H1 (cell line): Measurements from ENCODE around the gene TLCD3B. TPM values are rescaled to one million over a fixed set of nuclear protein-coding genes. Genes with fewer than 3 reads are reported as not detected.
A peak's percentile ranks its signal among the peaks of the same experiment; 100 is the strongest.

ENCODE experiments used
- CTCF ChIA-PET: fragments of 300-600 bp; sonication (Branson Sonifier 250); formaldehyde crosslinking; loops from one replicate; lab custom pipeline; 2021; ENCODE audit not compliant: partially characterized antibody; lab: Charles Lee
- POLR2A ChIA-PET: fragments of 300-600 bp; sonication (Branson Sonifier 250); formaldehyde crosslinking; loops from one replicate; lab custom pipeline; 2021; ENCODE audit warnings: inconsistent platforms; ENCODE audit not compliant: partially characterized antibody; lab: Charles Lee
- DNase-seq, 2 experiments: peaks; one replicate each; pipeline versions ENCODE4 v3.0.0 to v3.0.0-alpha.2; 2010 to 2022; ENCODE audit warnings: low spot score in 2 of 2, low read depth in 1 of 2, mixed read lengths in 1 of 2
- FAIRE-seq: peaks from 2 replicates; lab custom pipeline; 2011; peaks lifted over from hg19 to GRCh38; lab: Jason Lieb, UNC
- H2AFZ ChIP-seq: 2 replicates; pipeline ENCODE4 v1.8.1; 2012; ENCODE audit warnings: low read length, inconsistent platforms
- H2AK5ac ChIP-seq: 2 replicates; pipeline ENCODE4 v1.6.1; 2013; ENCODE audit warnings: low read depth, low read length
- H2BK120ac ChIP-seq: replicated peaks from 2 replicates; pipeline ENCODE3; 2013; ENCODE audit warnings: low read depth, low read length, inconsistent platforms
- H2BK12ac ChIP-seq: 2 replicates; pipeline ENCODE4 v1.6.1; 2013; ENCODE audit warnings: low read depth, low read length
- H2BK15ac ChIP-seq: 2 replicates; pipeline ENCODE4 v1.6.1; 2013; ENCODE audit warnings: low read length
- H2BK20ac ChIP-seq: 2 replicates; pipeline ENCODE4 v1.6.1; 2013; ENCODE audit warnings: low read length
- H2BK5ac ChIP-seq: 2 replicates; pipeline ENCODE4 v1.6.1; 2013; ENCODE audit warnings: low read depth, low read length
- H3K14ac ChIP-seq: 2 replicates; pipeline ENCODE4 v1.6.1; 2013; ENCODE audit warnings: inconsistent platforms; ENCODE audit not compliant: insufficient read length
- H3K18ac ChIP-seq: 2 replicates; pipeline ENCODE4 v1.6.1; 2013; ENCODE audit warnings: low read length; ENCODE audit errors: extremely low read depth
- H3K23ac ChIP-seq: 2 replicates; pipeline ENCODE4 v1.6.1; 2013; ENCODE audit warnings: inconsistent platforms; ENCODE audit not compliant: insufficient read length
- H3K23me2 ChIP-seq: 2 replicates; pipeline ENCODE4 v1.6.1; 2013; ENCODE audit warnings: low read depth, low read length
- H3K27ac ChIP-seq: 2 replicates; pipeline ENCODE4 v1.6.1; 2011; ENCODE audit warnings: low read depth, low read length, inconsistent platforms
- H3K27me3 ChIP-seq, 4 experiments: replicated peaks in 1 of 4; 1 replicate in 1 of 4; 2 replicates in 3 of 4; pipeline versions ENCODE4 v1.6.1 to v1.8.1; 2011 to 2013; ENCODE audit warnings: low read length in 3 of 4, mild to moderate bottlenecking in 3 of 4, inconsistent platforms in 2 of 4, mixed read lengths in 2 of 4, moderate library complexity in 1 of 4; ENCODE audit not compliant: control insufficient read depth in 3 of 4, insufficient read depth in 3 of 4; ENCODE audit errors: extremely low read depth in 1 of 4
- H3K36me3 ChIP-seq, 4 experiments: 2 replicates each; pipeline versions ENCODE4 v1.6.1 to v1.8.1; 2011 to 2013; ENCODE audit warnings: mild to moderate bottlenecking in 4 of 4, low read length in 3 of 4, moderate library complexity in 2 of 4, control low read depth in 1 of 4, inconsistent platforms in 1 of 4; ENCODE audit not compliant: insufficient read depth in 4 of 4, control insufficient read depth in 2 of 4
- H3K4ac ChIP-seq: replicated peaks from 2 replicates; pipeline ENCODE3; 2013; ENCODE audit warnings: low read length, low read depth, mixed read lengths, inconsistent platforms; ENCODE audit not compliant: insufficient read length
- H3K4me1 ChIP-seq, 4 experiments: replicated peaks in 1 of 4; 1 replicate in 1 of 4; 2 replicates in 3 of 4; pipeline versions ENCODE4 v1.6.1 to v1.8.1; 2011 to 2013; ENCODE audit warnings: low read length in 3 of 4, inconsistent platforms in 2 of 4, mixed read lengths in 1 of 4; ENCODE audit not compliant: insufficient read depth in 4 of 4, control insufficient read depth in 3 of 4
- H3K4me2 ChIP-seq, 2 experiments: 2 replicates each; pipeline versions ENCODE4 v1.6.1 to v1.8.1; 2011 to 2013; ENCODE audit warnings: low read depth in 2 of 2, low read length in 2 of 2, control low read depth in 1 of 2, inconsistent platforms in 1 of 2, mild to moderate bottlenecking in 1 of 2; ENCODE audit not compliant: insufficient read depth in 1 of 2
- H3K4me3 ChIP-seq, 4 experiments: fragments of 200-600, 300-600 bp in 1 of 4; sonication (generic), shearing (Covaris generic), sonication (Bioruptor Twin) in 1 of 4; 2 replicates each; pipeline versions ENCODE4 v1.5.1 to v1.8.1; 2011 to 2016; ENCODE audit warnings: low read length in 4 of 4, low read depth in 3 of 4, control low read depth in 2 of 4, inconsistent platforms in 2 of 4, mild to moderate bottlenecking in 2 of 4, mixed read lengths in 1 of 4, moderate library complexity in 1 of 4; ENCODE audit not compliant: insufficient read depth in 2 of 4; ENCODE audit errors: extremely low read depth in 1 of 4
- H3K56ac ChIP-seq: replicated peaks from 2 replicates; pipeline ENCODE3; 2013; ENCODE audit warnings: low read depth, mild to moderate bottlenecking, mixed read lengths, low read length, inconsistent platforms; ENCODE audit not compliant: insufficient read length
- H3K79me1 ChIP-seq: 2 replicates; pipeline ENCODE4 v1.6.1; 2013; ENCODE audit warnings: low read depth, low read length, control low read depth
- H3K79me2 ChIP-seq, 2 experiments: 2 replicates each; pipeline versions ENCODE4 v1.6.1 to v1.8.1; 2012 to 2013; ENCODE audit warnings: low read length in 2 of 2, mild to moderate bottlenecking in 2 of 2, inconsistent platforms in 1 of 2; ENCODE audit not compliant: insufficient read depth in 2 of 2, control insufficient read depth in 1 of 2
- H3K9ac ChIP-seq, 4 experiments: replicated peaks in 1 of 4; 1 replicate in 1 of 4; 2 replicates in 3 of 4; pipeline versions ENCODE4 v1.6.1 to v1.8.1; 2011 to 2013; ENCODE audit warnings: low read depth in 3 of 4, low read length in 3 of 4, control low read depth in 2 of 4, mild to moderate bottlenecking in 2 of 4, moderate library complexity in 2 of 4, inconsistent platforms in 1 of 4; ENCODE audit errors: extremely low read depth in 1 of 4
- H3K9me3 ChIP-seq, 2 experiments: 2 replicates each; pipeline versions ENCODE4 v1.6.1 to v1.8.1; 2012 to 2013; ENCODE audit warnings: mild to moderate bottlenecking in 2 of 2, moderate library complexity in 2 of 2, control low read depth in 1 of 2, inconsistent platforms in 1 of 2, low read depth in 1 of 2, low read length in 1 of 2, mixed read lengths in 1 of 2; ENCODE audit not compliant: insufficient read depth in 2 of 2
- H4K20me1 ChIP-seq, 2 experiments: replicated peaks in 1 of 2; 2 replicates each; pipeline versions ENCODE3 to v1.8.1; 2011 to 2013; ENCODE audit warnings: inconsistent platforms in 2 of 2, low read length in 2 of 2, mild to moderate bottlenecking in 1 of 2; ENCODE audit not compliant: insufficient read depth in 2 of 2, control insufficient read depth in 1 of 2
- H4K5ac ChIP-seq: 2 replicates; pipeline ENCODE4 v1.6.1; 2013; ENCODE audit warnings: low read length, low read depth, mixed read lengths, inconsistent platforms; ENCODE audit not compliant: insufficient read length
- H4K8ac ChIP-seq: 2 replicates; pipeline ENCODE4 v1.8.0; 2013; ENCODE audit warnings: mild to moderate bottlenecking, moderate library complexity, low read length, inconsistent platforms; ENCODE audit not compliant: insufficient read depth; ENCODE audit errors: extremely low read depth
- H4K91ac ChIP-seq: replicated peaks from 2 replicates; pipeline ENCODE3; 2013; ENCODE audit warnings: low read length, mixed read lengths, inconsistent platforms; ENCODE audit not compliant: insufficient read length
- RAD21 ChIP-seq, 2 experiments: IDR thresholded peaks in 1 of 2; conservative IDR thresholded peaks in 1 of 2; 2 replicates each; pipeline ENCODE4 v1.6.1; 2011; ENCODE audit warnings: low read depth in 2 of 2, low read length in 2 of 2, improper control_type of control experiment in 1 of 2, inconsistent platforms in 1 of 2, mild to moderate bottlenecking in 1 of 2, moderate library complexity in 1 of 2
- SP1 ChIP-seq: IDR thresholded peaks from 2 replicates; pipeline ENCODE4 v1.6.1; 2011; ENCODE audit warnings: low read depth, low read length
- TEAD4 ChIP-seq: IDR thresholded peaks from 2 replicates; pipeline ENCODE4 v1.6.1; 2012; ENCODE audit warnings: low read depth, low read length, inconsistent platforms, mixed read lengths
- YY1 ChIP-seq: IDR thresholded peaks from 2 replicates; pipeline ENCODE4 v1.6.1; 2011; ENCODE audit warnings: low read depth, mild to moderate bottlenecking, low read length
- whole genome bisulfite sequencing, 2 experiments: shearing (Covaris generic) in 1 of 2; methylation state at CpG; one replicate each; pipeline versions ENCODE4 v1.1.6 to v1.1.7; 2013 to 2015; ENCODE audit warnings: low lambda C conversion rate in 2 of 2, mixed read lengths in 2 of 2, inconsistent platforms in 1 of 2, low coverage in 1 of 2, missing lambda C conversion rate in 1 of 2; ENCODE audit not compliant: insufficient replicate concordance in 2 of 2, insufficient coverage in 1 of 2, insufficient read length in 1 of 2; ENCODE audit errors: extremely low coverage in 1 of 2, missing lambda C conversion rate in 1 of 2; 5-methylcytosine and 5-hydroxymethylcytosine counted together
- polyA plus RNA-seq, 7 experiments: library from polyadenylated mRNA; depleted of rRNA in 3 of 7; stranded (reverse) in 5 of 7; unstranded in 2 of 7; fragments of >200 nt in 5 of 7; fragments of 200-250 nt in 2 of 7; gene quantifications; 1 replicate in 5 of 7; 2 replicates in 1 of 7; 4 replicates in 1 of 7; pipeline versions ENCODE4 v1.2.1 to v1.2.3, GENCODE V29; 2011 to 2013; ENCODE audit warnings: missing spikeins in 2 of 7, mixed read lengths in 2 of 7
- total RNA-seq: library from RNA; stranded (reverse); fragmentation: NEBNext Ultra II Directional; extraction: Animal tissue kit (Norgen Biotek cat#: 25700); gene quantifications from 2 replicates; pipeline ENCODE4 v1.2.1, GENCODE V29; 2021
- TF ChIP-seq, protein P1 (sequence below): IDR thresholded peaks from 2 replicates; pipeline ENCODE4 v1.6.1; 2011; ENCODE audit warnings: low read depth, mild to moderate bottlenecking, low read length; ENCODE audit not compliant: insufficient read depth
- TF ChIP-seq, protein P2 (sequence below), 3 experiments: IDR thresholded peaks; 1 replicate in 2 of 3; 2 replicates in 1 of 3; pipeline versions ENCODE4 v1.5.1 to v1.6.1; 2011; ENCODE audit warnings: low read length in 3 of 3, mild to moderate bottlenecking in 3 of 3, inconsistent platforms in 2 of 3, low read depth in 1 of 3, moderate library complexity in 1 of 3; ENCODE audit not compliant: insufficient read depth in 1 of 3; ENCODE audit errors: control extremely low read depth in 1 of 3

TLCD3B gene
- total and polyA plus RNA-seq, 2 of the 8 experiments (the other 6 are each of a cell fraction or from before 2014, with no cell fraction given), result 15.2 to 26.9 TPM

DNA sequence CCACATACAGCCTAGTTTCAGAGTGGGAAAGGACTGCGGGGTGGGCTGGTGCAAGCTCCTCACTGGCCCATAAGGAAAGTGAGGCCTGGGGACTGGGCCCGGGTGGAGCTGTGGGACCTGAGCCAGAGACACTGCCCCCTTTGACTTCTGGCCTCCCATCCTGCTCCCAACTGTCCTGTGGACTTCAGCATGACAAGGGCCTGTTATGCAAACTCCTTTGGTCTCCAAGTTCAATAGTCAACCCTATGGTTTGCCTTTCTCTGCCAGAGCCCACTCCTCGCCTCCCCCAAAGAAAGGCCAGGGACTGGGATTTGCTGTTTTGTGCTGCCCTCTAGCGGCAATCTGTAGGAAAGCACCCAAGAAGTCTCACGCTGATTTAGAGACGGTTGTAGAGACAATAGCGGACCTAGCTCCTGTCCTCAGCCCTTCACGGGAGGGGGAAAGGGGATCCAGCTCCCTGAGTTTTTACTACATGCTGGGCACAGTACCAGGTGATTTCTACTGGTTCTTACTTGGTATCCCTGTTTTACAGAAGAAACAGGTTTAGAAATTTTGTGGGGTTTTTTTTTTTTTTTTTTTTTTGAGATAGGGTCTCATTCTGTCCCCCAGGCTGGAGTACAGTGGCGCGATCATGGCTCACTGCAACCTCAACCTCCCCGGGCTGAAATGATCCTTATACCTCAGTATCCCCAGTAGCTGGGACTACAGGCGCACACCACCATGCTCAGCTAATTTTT lies 1.2 kb upstream of the TLCD3B start:
- 16% methylated on average over 10 of the region's 12 CpGs; no CpG with 5 or more reads in 1 of the 2 experiments for WGBS, 2 experiments
- H3K23ac ChIP-seq, result no peak overlapping the region
- H2BK120ac ChIP-seq, result no peak overlapping the region
- no peak overlapping the region for H2AK5ac ChIP-seq
- no peak overlapping the region for H3K14ac ChIP-seq
- H3K36me3 ChIP-seq, result peaks cover 0 to 2% (median 0%) of the 10 kb centered on the region in 4 experiments; a peak in 1 of 8 replicates
- peaks cover 0 to 14% (median 5%) of the 10 kb centered on the region in 4 experiments; a peak in 2 of 7 replicates for H3K27me3 ChIP-seq
- peaks cover 5% of the 10 kb centered on the region; the same call in 1 of the 2 replicates for H3K79me1 ChIP-seq
- POLR2A ChIA-PET, result interaction anchor here (0.8 to 4.2 kb wide), 24 partner anchors 9 to 354 kb away, joined by 3 to 25 read pairs (median 4); partner anchors contain the start of genes ALDOA, ASPHD1, CDIPT and DOC2A
- H3K9me3 ChIP-seq, result no peaks in the 10 kb centered on the region
- H2AFZ ChIP-seq, result no peak overlapping the region
- peaks cover 0 to 26% (median 19%) of the 10 kb centered on the region in 4 experiments; a peak in 6 of 7 replicates for H3K4me1 ChIP-seq
- peak; percentile 90 for FAIRE-seq
- 0 out of 2 replicates have a peak overlapping the region, but pooled peaks have one; percentile 99 for H2BK20ac ChIP-seq
- peaks cover 10% of the 10 kb centered on the region; the same call in 1 of the 2 replicates for H3K23me2 ChIP-seq
- H2BK15ac ChIP-seq, result no peak overlapping the region
- peak overlapping the region; percentile 75; the same call in 1 of the 2 replicates for H2BK12ac ChIP-seq
- H3K18ac ChIP-seq, result no peak overlapping the region; the same call in 1 of the 2 replicates
- peak; percentile 51 to 86 for DNase-seq
- no peak overlapping the region for H3K56ac ChIP-seq
- no peak overlapping the region for H3K4ac ChIP-seq
- H4K20me1 ChIP-seq, result peaks cover 12 to 13% of the 10 kb centered on the region in 2 experiments
- H4K5ac ChIP-seq, result no peak overlapping the region
- H3K9ac ChIP-seq, result no peak overlapping the region
- CTCF ChIA-PET, result interaction anchor here (0.6 to 3.0 kb wide), 52 partner anchors 8 to 389 kb away, joined by 3 to 25 read pairs (median 6); partner anchors contain the start of genes ASPHD1, C16orf92, KCTD13 and PAGR1
- peak overlapping the region; percentile 76 to 84; a peak in 3 of 4 replicates for H3K4me2 ChIP-seq
- H3K79me2 ChIP-seq, result no peaks in the 10 kb centered on the region
- no peak overlapping the region for H3K27ac ChIP-seq
- peak overlapping the region in 1 of 4 experiments; percentile 90; a peak in 3 of 8 replicates for H3K4me3 ChIP-seq
- H4K8ac ChIP-seq, result no peak overlapping the region; the same call in 1 of the 2 replicates
- no peak overlapping the region for H4K91ac ChIP-seq
- no peak overlapping the region for H2BK5ac ChIP-seq
- TF ChIP-seq, protein P1, sequence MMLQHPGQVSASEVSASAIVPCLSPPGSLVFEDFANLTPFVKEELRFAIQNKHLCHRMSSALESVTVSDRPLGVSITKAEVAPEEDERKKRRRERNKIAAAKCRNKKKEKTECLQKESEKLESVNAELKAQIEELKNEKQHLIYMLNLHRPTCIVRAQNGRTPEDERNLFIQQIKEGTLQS, result no peak
- TF ChIP-seq RAD21 (IDR thresholded peaks at IDR 0.05 in 1 of 2, conservative IDR thresholded peaks at IDR 0.05 in 1 of 2; ENCODE audit: low read depth in 2 of 2, low read length in 2 of 2) (peak; percentile 92 to 95), YY1 (peak; percentile 37; the same call in 1 of the 2 replicates), TEAD4 (no peak), SP1 (0 out of 2 replicates have a peak, but pooled peaks have one; percentile 33)
- TF ChIP-seq, protein P2, sequence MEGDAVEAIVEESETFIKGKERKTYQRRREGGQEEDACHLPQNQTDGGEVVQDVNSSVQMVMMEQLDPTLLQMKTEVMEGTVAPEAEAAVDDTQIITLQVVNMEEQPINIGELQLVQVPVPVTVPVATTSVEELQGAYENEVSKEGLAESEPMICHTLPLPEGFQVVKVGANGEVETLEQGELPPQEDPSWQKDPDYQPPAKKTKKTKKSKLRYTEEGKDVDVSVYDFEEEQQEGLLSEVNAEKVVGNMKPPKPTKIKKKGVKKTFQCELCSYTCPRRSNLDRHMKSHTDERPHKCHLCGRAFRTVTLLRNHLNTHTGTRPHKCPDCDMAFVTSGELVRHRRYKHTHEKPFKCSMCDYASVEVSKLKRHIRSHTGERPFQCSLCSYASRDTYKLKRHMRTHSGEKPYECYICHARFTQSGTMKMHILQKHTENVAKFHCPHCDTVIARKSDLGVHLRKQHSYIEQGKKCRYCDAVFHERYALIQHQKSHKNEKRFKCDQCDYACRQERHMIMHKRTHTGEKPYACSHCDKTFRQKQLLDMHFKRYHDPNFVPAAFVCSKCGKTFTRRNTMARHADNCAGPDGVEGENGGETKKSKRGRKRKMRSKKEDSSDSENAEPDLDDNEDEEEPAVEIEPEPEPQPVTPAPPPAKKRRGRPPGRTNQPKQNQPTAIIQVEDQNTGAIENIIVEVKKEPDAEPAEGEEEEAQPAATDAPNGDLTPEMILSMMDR (IDR thresholded peaks at IDR 0.05; ENCODE audit: control extremely low read depth in 1 of 3, insufficient read depth in 1 of 3, low read depth in 1 of 3, low read length in 3 of 3), result peak; percentile 71 to 93 (median 89)
